ENCODE results near the gene ENGASE.

DNA sequence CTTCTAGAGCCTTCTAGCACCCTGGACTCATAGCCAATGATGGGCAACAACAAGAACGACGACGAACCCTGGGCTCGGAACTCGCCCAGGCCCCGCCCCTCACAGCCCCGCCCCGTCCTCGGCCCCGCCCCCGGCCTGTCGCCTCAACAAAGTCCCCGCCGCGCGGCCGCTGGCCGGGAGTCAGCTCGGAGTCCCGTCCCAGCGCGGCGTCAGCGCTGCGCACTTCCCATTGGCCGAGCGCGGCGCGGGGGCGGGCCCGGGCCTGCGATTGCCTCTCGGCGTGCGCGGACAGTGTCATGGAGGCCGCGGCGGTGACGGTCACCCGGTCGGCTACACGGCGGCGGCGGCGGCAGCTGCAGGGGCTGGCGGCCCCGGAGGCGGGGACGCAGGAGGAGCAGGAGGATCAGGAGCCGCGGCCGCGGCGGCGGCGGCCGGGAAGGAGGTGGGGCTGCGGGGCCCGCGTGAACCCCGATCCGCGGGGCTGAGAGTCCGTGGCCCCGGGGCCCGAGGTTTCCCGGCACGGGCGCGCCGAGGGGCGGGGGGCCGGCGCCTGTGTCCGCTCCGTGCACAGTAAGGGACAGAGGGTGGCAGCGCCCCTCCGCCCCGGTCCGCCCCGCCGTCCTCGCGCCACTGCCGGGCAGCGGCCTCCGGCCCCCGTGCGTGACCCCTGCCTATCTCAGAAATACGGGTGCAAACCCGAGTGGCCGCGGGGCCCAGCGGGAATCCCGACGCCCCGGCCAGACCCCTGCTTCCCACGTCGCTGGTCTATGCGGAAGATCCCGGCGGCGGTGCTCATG lies at the start of gene ENGASE:
- TF ChIP-seq, protein P1, sequence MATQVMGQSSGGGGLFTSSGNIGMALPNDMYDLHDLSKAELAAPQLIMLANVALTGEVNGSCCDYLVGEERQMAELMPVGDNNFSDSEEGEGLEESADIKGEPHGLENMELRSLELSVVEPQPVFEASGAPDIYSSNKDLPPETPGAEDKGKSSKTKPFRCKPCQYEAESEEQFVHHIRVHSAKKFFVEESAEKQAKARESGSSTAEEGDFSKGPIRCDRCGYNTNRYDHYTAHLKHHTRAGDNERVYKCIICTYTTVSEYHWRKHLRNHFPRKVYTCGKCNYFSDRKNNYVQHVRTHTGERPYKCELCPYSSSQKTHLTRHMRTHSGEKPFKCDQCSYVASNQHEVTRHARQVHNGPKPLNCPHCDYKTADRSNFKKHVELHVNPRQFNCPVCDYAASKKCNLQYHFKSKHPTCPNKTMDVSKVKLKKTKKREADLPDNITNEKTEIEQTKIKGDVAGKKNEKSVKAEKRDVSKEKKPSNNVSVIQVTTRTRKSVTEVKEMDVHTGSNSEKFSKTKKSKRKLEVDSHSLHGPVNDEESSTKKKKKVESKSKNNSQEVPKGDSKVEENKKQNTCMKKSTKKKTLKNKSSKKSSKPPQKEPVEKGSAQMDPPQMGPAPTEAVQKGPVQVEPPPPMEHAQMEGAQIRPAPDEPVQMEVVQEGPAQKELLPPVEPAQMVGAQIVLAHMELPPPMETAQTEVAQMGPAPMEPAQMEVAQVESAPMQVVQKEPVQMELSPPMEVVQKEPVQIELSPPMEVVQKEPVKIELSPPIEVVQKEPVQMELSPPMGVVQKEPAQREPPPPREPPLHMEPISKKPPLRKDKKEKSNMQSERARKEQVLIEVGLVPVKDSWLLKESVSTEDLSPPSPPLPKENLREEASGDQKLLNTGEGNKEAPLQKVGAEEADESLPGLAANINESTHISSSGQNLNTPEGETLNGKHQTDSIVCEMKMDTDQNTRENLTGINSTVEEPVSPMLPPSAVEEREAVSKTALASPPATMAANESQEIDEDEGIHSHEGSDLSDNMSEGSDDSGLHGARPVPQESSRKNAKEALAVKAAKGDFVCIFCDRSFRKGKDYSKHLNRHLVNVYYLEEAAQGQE (IDR thresholded peaks at IDR 0.05; ENCODE audit: insufficient read depth in 1 of 2, low read depth in 2 of 2, low read length in 2 of 2) = 0 out of 4 replicates have a peak, but pooled peaks of 1 of the 2 experiments have one; percentile 20
- TF ChIP-seq POLR2AphosphoS5 (IDR thresholded peaks at IDR 0.05; ENCODE audit: low read depth, low read length) = peak; percentile 64
- TF ChIP-seq FOXP2 (optimal IDR thresholded peaks at IDR 0.05; ENCODE audit: borderline replicate concordance, extremely low read depth, extremely low read length, insufficient read depth) = peak; percentile 79
- TF ChIP-seq SIN3A (IDR thresholded peaks at IDR 0.05; ENCODE audit: borderline replicate concordance, insufficient read depth, low read length) = no peak
- TF ChIP-seq TAF1 (IDR thresholded peaks at IDR 0.05; ENCODE audit: borderline replicate concordance, insufficient read depth, low read length) = peak; percentile 83
